ENCODE results near the gene SH3GL1.

Gene SH3GL1

DNA sequence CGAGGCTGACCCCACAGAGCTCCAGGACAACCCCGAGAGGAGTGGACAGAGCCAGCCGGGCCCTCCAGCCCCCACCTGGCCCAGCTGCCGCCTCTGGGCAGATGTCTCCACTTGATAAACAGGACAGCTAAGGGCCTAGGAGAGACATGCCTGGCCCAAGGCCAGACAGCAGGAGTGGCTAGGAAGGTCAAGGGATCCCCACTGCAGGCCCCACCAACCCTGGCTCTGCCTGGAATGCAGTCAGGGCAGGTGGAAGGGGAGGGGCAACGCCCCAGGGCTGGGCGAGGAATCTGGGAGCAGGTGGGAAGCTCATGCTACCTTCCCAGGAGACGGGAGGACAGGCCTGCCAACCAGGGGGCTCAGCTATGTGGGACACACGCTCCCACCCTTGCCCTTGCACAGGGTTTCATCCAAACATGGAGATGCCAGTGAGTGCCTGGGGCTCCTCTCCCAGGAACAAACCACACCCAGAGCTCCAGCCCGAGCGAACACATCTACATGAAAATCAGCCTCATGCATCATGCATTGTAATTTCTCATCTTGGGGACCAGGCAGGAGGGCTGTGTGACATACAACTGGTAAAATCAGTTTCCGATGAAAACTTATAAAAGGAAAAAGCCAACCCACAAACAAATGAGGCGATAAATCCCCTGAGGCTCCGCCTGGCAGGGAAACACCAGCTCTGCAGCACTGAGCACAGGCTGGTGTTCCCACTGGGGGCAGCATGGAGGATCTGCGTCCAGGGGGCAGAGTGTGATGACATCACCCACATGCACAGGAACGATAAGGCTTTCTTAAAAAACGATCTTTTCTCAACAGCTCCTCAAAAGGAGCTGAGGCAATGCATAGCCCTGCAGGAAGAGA is 25.0 kb downstream of the SH3GL1 start:
- DNase-seq, result peak; percentile 25

DNA sequence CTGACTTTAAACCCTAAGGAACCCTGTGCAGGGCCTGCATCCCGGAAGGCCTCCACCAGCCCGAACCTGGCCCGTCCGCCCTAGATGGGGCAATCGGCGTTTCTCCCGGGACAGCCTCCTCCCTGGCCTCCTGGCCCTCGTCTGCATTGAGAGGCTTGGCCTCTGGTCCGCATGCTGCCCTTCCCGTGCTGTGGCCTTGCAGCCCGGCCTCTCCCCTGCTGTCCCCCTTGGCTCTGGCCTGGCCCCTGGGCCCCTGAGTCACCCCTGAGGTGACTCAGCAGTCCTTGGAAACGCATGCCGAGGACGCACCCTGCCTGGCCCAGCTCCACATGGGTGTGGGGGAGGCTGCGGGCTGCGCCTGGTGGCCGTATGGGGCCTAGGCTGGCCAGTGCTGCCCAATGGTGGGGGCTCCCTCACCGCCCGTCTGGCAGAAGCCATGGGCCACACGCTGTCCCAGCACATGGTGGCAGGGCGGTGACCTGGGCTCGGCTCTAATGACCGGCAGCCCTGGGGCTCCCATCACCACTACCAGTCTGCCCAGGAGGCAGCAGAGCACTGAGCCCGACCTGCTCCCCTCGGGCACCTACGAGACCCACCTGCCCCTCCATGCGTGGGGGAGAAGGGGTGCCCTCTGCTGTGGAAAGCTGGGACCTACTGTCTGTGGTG is 25.7 kb downstream of the SH3GL1 start:
- no peak for DNase-seq

DNA sequence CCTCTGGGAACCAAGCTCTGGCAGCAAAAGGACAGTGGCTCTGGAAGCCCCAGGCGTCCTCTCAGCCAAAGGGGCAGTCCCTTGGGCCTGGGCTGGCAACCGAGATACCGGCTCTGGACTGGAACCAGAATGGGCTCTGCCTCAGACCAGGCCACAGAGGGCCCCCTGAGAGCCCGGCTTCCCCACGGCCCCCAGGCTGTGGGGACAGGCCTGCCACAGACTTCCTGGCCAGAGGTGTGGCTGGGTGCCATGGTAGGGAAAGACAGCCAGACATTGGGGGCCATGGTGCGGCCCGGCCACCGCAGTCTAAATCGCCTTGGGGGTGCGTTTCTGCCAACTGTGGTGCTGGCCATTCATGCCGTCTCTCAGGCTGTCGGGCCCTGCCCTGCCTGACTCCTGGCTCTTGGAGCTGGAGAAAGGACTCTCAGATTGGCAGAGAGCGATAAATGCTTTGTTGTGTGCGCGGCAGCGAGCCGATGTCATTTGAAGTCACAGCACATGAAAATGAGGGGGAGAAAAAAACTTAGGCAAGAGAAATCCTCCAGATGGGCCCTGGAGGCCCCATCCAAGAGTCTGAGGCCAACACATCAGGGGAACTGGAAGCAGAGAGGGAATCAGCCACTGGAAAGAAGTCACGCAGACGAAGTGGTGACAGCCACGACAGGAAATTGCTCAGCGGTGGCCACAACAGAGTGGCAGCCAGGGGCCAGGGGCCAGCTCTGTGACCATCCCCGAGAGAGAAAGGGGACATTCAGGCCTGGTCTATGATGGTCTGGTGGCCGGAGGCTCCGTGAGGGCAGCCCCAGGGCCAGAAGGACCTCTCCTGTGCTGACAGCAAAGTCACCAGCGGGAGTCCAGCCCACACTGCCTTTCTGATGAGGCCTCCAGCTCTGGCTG is 26.5 kb downstream of the SH3GL1 start:
- DNase-seq, result no peak

DNA sequence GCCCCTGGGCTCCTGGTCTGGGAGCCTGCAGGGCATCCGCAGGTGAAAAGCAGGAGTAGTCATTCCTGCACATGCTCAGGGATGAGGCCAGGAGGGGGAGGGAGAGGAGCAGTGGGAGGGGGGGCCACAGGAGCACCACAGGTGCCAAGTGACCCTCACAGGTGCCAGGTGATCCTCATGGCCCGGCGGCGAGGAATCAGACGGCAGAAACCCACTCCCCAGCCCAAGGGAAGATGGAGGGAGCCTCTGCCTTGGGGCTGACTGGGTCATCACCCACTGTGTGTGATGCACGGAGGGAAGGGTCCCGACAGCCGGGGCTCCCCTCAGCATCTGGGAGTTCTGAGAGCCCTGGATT is 27.4 kb downstream of the SH3GL1 start:
- no peak for DNase-seq

DNA sequence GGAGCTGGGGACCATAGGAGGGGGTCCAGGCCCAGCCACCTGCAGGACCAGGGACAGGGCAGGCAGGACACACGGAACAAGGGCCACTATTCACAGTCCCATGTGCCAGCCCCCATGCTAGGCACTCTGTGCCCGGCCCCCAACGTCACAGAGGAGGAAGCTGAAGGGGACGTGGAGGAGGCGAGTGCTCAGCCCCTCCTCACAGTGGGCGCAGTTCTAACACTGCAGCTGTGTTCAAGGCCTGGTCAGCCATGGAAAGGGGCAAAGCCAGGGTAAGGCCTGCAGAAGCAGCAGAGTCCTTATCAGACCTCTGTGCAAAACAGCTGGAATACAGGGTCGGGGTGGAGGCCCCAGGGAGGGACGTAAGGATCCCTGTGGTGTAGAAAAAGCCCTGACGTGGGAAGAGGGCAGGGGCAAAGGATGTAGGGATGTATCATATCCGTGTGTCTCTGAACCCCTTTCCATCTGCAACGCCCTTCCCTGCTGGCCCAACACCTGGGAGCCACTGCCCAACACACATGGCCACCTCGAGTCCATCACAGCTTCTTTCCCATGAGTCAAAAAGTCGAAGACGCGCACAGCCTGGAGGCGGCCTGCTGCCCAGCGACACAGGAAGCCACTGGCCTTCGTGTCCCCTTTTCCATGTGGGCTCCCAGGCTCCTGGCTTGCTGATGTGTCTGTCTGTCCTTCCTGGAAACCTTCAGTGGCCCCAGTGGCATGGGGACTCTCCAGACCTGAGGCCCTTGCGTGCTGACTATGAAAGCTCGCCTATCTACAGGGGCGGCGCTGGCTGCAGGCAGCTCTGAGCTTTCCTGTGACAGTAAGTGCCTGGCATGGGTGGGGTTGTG is 28.0 kb downstream of the SH3GL1 start:
- DNase-seq, result no peak

DNA sequence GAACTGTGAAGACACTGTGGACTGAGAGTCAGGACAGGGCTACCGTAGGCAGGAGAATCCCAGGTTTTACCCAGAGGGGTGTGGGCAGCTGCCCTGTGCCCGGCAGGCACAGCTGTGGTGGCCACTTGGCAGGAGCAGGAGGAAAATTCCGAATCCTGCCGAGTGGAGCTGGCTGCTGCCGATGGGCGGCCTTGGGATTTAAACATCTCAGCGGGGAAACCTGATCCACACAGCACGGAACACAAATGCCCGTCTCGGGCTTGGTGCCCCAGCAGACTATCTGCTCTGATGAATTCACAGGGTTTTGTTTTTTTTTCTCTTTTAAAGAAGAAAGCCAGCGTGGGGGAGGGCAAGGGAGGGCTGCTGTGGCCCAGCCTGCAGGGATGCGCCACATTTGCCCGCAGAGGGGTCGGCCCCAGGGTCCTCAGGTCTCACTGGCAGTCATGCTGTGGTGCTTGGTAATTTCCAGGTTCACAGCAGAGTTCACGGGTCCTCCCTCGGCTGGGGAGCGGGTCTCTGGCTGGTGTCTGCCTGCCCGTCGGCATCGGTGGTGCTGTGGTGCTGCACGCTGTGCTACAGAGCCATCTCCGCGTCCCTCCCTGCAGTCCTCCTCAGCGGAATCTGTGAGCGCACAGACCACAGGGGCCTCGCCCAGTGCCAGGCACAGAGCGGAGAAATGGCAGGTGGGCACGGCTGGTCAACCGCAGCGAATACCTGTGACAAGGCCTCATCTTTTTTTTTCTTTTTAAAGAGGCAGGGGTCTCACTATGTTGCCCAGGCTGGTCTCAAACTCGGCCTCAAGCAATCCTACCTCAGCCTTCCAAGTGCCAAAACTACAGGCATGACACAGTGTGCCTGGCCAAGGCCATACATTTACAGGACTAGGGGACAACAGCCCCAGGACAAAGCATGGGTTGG is 28.8 kb downstream of the SH3GL1 start:
- DNase-seq, result no peak

DNA sequence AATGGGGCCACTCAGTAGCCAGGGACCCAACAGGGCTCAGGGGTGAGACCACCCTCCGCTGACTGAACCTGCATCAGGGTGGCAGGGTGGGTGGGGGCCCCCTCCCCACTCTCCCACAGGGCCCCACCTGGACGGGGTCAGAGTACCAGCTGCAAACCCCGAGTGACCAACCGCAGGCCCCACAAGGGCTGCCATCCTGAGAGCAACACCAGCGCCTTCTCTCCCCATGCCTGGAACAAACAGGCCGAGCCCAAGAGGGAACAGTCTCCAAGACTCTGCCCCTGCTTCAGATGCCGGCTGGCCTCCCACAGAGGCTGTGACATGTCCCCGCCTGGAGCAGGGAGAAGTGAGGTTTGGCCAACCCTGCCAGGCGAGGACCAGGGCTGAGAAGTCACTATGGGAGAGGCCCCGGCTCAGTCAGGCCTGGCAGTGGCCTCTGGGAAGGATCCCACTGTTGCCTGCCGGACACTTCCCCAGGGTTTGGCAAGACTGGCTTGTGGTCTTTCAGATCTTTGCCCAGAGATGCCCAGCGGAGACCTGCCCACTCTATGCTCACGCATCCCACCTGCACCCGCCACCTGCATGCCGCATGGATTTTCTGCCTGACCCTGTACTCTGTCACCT is 29.8 kb downstream of the SH3GL1 start:
- no peak for DNase-seq

DNA sequence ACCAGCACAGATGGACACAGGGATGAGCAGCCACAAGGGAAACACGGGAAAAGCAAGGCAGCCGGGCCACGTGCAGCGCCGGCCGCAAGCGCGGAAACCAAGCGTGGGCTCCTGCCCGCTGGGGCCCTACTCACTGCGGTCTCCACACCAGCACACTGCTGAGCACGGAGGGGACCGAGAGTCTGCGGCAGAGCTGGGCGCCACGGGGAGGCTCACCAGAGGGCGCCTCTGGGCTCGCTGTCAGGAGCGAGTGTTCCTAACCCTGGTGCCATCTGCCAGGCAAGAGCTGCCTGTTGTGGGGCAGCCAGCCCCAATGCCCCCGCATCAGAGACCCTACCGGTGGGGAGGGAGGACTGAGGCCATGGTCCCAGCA is 30.5 kb downstream of the SH3GL1 start:
- DNase-seq, result peak; percentile 52

DNA sequence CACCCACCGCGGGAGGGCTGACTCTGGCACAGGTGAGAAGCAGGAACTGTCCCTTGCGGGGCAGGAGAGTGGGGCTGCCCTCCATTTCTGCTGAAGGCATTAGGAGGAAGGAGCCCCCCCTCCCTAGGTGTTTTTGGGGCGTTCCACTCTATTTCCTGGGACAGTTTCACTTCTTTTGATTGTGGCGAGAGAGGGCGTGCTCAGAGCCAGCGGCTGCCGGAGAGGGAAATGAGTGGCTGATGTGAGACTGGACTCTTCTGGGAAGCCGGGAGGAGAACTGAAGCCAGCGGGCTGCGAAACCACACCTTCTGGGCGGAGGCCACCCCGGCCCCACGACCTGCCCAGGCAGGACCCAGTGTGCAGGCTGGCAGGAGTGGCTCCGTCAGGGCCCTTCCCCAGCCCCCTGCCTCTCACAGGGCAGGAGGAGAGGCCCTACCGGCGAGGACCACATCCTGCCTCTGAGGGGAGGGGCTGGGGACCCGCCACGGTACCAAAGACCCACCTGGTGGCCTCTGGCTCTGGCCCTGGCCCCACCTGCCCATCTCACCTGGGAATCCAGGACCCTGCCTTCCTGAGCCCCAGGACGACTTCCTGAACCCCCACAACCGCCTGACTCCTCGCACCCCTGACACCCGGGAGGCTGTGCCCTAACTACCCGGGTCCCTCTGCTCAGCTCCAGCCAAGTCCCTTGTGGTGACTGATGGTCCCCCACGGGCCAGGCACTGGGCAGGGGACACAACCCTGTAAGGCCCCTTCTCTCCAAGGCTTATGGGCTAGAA is 31.0 kb downstream of the SH3GL1 start:
- DNase-seq, result no peak

DNA sequence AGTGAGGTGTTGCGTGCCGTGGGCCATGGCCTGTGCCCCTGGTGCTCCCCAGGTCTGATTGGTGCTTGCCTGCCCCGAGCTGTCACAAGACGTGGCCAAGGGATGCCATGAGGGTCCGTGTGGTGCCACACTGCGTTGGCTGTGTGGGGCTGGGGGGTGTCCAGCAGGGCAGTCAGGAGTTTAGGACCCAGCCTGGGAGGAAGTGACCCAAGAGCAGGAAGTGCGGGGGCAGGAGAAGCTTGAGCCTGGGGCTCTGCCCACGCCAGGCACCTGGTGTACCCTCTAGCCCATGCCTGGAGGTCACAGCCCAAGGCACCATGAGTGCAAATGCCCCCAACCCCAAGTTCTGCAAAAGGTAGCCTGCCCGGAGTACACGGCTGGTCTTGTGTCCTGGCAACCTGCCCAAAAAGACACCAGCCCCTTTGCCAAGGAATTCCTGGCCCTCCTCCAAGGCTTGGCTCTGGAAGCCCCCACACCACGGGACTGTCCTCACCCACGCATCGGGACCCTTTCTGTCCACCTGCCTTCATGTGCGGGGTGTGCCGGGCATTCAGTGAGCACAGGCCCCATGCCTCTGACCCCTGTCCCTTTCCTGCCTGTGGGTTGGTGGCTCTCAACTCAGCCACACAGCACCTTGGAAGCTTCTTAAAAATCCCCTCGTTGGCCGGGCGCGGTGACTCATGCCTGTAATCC is 32.1 kb downstream of the SH3GL1 start:
- DNase-seq, result no peak

DNA sequence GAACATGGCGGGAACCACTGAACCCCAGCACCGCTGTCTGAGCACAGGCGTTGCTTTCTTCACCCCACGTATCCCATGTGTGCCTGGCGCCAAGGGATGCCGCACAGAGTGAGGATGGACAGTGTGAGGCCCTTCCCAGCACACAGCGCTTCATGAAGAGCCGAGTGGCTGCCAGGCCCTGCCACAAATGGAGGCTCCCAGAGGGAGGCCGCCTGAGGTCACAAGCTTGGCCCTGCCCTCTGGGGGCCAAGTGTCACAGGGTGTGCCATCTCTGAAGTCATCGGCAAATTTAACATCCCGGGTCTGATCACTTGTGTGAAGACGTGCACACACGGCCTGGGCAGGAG is 32.6 kb downstream of the SH3GL1 start:
- DNase-seq, result no peak

DNA sequence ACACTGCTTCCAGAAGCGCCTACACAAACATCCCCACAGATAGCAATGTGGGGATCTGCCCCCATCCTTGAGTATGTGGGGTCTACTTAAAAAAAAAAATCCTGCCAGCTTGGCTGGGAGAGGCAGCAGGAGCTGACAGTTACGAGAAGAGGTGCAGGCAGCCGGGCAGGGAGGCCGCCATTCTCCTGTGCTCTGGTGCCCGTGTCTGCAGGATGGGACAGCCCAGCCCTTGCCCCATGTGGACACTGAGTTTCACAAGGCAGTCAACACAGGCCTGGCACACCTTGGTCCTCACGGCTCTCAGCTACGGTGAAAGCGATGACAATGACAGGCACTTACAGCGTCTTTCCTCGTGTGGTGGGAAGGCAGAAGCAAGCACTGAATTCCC is 33.0 kb downstream of the SH3GL1 start:
- no peak for DNase-seq

DNA sequence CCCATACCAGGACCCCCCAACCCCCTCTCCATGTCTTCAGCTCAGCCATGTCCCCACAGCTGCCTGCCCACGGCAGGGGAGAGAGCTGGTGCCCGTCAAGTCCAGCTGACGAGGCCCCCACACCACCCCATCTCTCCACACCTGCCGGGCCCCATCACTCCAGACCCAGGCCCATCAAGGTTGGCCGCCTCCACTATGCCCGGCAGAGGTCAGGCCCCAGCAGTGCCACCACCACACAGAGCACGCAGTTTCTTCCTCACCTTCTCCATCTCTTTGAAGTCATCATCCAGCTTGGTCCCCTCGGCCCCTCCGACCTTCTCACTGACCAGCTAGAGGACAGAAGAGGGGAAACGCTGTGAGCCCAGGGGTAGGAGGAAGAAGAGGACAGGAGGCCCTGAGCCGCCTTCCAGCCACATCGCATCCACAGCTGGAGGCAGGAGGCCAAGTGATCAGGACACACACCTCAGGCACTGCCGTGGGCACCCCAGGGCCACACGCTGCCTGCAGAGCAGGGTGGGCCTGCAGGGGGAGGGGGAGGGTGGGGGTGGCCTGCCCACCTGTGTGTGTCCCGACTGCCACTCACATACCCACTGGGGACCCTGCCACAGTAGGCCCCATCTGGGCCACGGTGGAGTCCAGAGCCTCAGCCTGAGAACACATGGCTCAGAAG is 33.5 kb downstream of the SH3GL1 start:
- DNase-seq, result no peak

DNA sequence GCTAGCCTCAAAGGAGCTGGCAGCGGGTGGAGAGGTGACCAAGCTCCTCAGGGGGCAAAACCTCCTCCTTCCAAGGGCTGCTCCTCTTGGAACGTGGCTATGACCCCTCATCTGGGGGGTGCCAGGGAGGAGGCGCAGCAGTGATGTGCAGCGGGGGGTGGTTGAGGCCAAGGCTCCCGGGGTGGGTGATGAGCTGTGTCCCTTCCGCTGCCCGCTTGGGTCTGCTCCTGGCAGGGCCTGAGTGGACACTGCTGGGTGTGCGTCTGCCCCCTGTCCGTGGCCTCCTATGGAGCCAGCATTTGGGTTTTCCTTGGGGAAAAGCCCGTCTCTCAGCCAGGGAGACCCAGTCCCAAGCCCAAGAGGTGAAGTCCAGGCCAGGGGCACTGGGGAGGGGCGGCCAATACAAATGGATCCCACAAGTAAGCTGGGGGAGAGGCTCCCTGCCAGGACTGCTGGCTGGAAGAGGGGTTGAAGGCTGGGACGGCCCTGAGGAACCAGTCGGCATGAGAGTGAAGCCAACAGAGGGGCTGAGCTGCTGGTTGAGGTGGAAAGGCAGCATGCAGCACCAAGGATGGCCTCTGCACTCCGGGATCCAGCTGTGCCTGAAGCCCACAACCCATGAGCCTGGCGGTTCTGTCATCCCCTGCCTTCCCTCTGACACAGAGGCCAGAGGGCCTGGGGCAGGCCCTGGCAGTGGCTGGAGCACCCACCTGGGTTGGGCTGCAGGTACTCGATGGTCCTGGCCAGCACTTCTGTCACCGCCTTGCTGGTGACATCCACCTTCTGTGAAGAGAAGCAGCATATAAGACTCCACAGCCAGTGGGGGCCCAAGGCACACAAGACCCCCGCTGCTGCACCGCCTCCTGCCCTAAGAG is 34.3 kb downstream of the SH3GL1 start:
- DNase-seq, result no peak

DNA sequence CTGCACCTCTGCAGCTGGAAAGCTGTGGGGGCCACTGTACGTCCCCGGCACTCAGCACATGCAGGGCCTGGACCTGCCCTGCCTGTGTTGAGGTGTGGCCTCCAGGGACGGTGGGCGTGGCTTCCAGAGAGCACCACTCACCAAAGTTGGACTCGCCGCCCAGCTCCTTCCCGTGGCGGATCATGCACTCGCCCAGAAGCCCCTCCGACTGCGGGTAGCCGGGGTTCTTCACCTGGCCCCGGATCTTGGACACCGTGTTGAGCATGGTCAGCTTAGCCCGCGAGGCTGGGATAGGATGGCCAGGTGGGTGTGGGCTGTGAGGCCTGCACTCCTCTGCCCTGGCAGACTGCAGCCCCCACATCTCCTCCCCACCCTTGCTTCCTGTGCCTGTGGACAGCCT is 35.0 kb downstream of the SH3GL1 start:
- no peak for DNase-seq

DNA sequence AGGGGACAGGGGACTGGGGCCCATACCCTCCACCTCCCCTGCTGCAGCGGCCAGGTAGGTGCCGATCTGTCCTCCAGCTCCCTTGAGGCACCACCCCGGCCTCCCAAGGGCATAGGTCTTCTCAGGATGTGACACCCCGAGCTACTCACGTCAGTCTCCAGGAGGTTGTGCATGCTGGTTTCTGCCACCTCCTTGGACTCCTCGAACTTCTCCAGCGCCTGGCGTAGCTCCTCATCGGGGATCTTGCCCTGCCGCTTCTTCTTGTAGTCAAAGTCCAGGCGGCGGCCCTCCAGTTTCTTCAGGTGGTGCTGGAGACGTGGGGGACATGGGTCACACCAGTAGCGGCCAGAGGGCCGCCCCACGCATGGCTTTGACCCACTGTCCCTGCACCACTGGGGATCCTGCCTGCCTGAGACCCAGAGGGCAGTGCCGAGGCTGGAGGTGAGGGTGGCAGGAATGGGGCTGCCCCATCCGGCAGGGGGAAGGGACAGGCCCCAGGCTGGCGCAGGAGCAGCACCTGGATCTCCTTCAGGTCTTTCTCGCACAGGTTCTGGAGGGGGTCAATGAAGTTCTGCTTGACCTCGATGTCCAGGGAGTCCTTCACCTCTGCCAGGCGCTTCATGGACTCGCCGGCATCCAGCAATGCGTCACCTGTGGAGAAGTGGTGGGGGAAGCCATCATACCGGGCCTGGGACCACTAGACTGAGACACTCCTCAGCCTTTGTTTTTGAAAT is 36.6 kb downstream of the SH3GL1 start:
- no peak for DNase-seq

DNA sequence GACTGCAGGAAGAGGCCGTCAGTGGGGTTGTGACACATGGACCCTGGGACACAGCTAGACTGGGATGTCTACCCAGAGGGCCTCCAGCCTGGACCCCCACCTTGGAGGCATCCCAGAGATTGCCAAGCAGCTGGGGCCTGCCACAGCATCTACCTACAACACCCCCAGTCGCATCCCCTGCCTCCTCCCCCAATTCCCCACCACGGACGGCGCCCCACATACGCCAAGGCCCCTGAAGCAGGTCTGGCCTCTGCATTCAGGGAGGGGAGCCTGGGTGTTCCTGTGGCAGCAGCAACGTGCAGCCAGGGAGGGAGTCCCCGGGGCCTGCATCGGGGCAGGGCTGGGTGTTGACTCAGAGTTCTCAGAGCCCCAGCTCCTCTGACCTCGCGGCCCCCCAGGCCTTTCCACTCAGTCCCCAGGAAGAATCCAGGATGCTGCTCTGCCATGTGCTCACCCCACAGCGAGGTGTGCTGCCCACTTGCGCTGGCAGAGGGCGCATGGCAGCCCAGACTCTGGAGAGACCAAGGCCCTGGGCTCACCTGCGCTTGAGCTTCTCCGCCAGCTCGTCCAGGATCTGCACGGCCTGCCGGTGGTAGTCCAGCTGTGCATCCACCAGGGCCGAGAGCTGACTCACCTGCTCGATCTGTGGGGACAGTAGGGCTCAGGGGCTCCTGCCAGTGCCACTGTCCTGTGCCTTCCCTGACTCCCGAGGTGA is 37.4 kb downstream of the SH3GL1 start:
- DNase-seq, result no peak
